GM12872 (cell line): Measurements from ENCODE around the gene IL4.

Experiments used
- TF ChIP-seq, protein P1 (sequence below): IDR thresholded peaks from 3 replicates; pipeline ENCODE4 v1.5.1; 2011; ENCODE audit warnings: low read depth, mild to moderate bottlenecking, low read length, moderate library complexity; ENCODE audit not compliant: insufficient read depth

IL4 gene

DNA sequence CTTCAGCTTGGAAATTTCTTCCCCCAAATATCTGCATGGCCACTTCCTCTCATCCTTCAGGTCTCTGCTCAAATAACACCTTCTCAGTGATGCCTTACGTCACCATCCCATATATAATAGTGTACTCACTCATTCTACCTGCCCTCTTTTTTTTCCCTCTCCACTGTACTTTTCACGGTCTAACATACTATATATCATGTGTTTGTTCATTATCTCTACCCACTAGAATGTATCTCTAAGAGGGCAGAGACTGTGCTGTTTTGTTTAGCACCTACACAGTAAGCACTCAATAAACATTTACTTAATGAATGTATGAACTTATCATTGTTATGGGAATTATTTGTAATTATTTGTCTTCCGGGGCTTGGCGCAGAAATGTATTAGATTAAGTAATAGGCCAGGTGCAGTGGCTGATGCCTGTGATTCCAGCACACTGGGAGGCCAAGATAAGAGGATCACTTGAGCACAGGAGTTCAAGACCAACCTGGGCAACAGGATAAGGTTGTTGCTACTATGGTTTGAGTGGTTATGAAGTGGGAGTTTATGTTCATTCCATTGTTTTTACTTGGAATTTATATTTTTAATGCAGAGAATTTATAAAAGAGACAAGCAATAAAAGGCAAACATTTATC, 21.8 kb upstream of the IL4 start:
- TF ChIP-seq, protein P1, sequence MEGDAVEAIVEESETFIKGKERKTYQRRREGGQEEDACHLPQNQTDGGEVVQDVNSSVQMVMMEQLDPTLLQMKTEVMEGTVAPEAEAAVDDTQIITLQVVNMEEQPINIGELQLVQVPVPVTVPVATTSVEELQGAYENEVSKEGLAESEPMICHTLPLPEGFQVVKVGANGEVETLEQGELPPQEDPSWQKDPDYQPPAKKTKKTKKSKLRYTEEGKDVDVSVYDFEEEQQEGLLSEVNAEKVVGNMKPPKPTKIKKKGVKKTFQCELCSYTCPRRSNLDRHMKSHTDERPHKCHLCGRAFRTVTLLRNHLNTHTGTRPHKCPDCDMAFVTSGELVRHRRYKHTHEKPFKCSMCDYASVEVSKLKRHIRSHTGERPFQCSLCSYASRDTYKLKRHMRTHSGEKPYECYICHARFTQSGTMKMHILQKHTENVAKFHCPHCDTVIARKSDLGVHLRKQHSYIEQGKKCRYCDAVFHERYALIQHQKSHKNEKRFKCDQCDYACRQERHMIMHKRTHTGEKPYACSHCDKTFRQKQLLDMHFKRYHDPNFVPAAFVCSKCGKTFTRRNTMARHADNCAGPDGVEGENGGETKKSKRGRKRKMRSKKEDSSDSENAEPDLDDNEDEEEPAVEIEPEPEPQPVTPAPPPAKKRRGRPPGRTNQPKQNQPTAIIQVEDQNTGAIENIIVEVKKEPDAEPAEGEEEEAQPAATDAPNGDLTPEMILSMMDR: no peak

DNA sequence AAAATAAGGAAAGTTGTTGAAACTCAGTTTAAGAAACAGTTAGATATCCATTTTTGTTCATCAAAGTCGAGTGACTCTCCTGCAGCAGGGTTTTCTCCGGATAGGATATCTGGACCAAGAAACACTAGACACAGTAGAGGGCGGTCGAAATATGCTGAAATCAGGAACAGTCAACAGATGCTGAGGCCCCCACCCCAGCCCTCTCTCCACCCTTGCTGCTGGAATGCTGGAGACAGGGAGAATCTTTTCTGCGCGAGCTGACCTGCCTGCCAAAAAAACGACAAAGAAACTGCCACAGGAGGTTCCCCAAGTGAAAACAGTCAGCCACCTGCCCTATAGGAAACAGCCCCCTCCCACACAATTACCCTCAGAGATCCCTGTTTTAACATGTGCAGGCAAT, 20.1 kb upstream of the IL4 start:
- TF ChIP-seq, protein P1: no peak

DNA sequence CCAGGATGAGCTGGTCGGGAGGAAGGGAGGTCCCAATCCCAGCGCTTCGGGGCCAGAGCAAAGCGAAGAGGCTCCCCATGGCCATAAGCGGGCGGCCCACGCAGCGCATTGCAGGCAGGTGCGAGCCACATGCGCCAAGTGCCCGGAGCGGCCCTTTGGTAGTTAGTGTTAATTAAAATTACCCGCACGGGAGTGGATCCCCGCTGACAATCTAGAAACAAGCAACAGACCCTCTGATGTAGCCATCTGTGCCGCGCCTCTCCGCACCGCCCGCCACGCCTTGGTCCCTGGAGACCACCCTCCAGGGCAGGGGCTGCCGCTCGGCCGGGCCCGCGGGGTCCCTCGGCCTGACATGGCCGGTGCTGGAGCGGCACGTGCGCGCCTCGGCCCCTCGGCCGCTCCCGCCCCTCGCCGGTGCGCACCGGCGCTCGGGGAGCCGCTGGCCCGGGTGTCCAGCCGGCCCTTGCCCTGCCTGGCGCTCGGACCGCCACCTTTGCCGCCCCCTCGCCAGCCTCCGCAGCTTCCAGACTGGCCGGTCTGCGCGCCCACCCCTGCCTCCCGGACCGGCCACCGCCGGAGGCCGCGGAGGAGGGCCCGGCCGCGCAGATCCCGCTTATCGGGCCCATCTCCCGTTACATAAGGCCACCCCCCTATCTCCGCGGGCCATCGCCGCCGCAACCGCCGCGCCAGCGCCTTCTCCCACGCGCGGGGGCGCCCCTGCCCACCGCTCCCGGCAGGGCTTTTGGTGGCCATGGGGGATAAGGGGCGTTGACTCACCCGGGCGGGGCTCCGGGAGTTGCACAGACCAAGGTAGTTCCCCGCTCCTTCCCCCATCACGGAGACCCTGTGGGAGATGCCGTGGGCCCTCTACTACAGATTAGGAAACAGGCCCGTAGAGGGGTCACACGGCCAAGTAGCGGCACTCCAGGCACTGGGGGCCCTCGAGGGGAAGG, 17.7 kb upstream of the IL4 start:
- TF ChIP-seq, protein P1: 0 out of 3 replicates have a peak, but pooled peaks have one; percentile 8

DNA sequence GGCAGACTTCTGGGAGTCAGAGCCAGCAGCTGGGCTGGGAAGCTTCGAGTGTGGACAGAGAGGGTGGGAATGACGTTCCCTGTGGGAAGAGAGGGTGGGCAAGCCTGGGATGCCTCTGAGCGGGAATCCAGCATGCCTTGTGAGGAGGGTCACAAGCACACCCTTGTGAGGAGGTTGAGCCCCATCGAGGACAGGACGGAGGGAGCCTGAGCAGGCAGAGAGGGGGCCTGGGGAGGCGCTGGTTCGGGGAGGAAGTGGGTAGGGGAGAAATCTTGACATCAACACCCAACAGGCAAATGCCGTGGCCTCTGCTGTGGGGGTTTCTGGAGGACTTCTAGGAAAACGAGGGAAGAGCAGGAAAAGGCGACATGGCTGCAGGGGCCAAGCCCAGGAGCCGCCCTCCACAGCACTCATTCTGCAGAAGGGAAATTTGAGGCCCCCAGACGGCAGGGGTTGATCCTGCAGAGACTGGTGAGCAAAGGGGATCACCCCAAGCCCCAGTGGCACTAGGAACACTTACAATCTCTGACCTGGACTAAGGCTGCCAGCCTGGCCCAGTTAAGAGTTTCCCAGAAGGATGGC, 16.9 kb upstream of the IL4 start:
- TF ChIP-seq, protein P1: no peak

DNA sequence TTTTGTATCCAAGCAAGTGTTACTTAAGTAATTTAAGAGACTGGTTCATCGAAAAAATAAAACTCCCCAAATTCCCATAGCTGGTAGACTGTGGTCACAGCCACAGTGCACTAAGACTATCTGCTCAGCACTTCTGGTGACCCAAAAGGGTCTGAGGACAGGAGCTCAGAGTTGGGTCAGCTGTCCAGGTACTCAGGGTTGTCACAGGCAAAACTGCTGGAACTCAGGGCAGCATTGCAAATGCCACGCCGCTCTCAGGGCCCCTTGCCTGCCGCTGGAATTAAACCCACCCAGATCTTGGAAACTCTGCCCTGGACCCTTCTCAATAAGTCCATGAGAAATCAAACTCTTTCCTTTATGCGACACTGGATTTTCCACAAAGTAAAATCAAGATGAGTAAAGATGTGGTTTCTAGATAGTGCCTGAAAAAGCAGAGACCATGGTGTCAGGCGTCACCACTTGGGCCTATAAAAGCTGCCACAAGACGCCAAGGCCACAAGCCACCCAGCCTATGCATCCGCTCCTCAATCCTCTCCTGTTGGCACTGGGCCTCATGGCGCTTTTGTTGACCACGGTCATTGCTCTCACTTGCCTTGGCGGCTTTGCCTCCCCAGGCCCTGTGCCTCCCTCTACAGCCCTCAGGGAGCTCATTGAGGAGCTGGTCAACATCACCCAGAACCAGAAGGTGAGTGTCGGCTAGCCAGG, 16.0 kb upstream of the IL4 start, which contains the start of gene IL13:
IL13 (plus strand) TSS at position 498 of the 705 bp plus-strand sequence; CDS start at position 512, 14 bp downstream.
- TF ChIP-seq, protein P1: no peak

DNA sequence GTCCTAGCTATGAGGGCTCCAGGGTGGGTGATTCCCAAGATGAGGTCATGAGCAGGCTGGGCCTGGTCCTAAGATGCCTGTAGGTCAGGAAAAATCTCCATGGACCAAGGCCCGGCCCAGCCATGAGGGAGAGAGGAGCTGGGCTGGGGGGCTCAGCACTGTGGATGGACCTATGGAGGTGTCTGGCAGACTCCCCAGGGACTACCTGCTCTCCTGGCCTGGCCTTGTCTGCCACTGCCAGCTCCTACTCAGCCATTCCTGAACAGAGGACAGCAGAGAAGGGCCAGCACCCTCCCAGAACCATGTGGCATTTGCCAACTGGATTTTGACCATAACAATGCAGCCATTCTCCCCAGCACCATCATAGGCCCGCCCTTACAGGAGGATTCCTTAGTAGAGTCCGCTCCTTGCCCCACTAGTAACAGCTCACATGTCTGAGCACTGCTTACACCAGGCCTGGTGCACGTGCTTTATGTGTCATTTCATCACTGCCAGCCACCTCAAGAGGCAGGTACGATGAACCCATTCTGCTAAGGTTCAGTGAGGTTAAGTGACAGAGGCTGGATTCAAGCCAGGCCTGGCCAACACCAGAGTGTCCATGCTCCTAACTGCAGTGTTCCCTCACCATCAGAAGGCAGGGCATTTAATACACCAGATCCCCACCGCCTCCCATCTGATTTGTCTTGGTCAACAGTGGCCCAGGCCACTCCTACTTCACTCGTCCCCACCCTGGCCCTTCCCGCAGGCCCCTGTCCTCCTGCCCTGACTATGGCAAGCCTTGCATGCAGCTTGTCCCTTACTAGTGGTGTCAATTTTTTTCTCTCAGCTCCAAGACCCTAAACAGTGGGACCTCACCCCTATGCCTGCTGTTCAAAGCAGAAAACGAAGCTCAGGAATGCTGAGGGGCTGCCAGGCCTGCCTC, 15.1 kb upstream of the IL4 start:
- TF ChIP-seq, protein P1: no peak
